Measurements from ENCODE around the gene MT1H.

GRCh38 chr16:56684926-56685590 lies 15.4 kb downstream of the MT1H start:
- TF ChIP-seq POLR2AphosphoS5 (IDR thresholded peaks at IDR 0.05; ENCODE audit: low read depth, low read length), result no peak
- TF ChIP-seq REST (IDR thresholded peaks at IDR 0.05; ENCODE audit: insufficient read depth in 1 of 2, low read depth in 2 of 2, low read length in 2 of 2), result no peak

Data from PFSK-1 (cell line).